A549 (cell line): ENCODE results near the gene RTKN2.

Source experiments
- SREBF2 ChIP-seq: fragments of 450-650 bp; IDR thresholded peaks from 2 replicates; pipeline ENCODE4 v1.6.1; 2014; ENCODE audit warnings: mild to moderate bottlenecking, moderate library complexity
- TF ChIP-seq, protein P1 (sequence below): fragments of >200 bp; sonication (Bioruptor Twin); formaldehyde crosslinking; IDR thresholded peaks from 3 replicates; pipeline ENCODE4 v1.5.1; 2016

DNA sequence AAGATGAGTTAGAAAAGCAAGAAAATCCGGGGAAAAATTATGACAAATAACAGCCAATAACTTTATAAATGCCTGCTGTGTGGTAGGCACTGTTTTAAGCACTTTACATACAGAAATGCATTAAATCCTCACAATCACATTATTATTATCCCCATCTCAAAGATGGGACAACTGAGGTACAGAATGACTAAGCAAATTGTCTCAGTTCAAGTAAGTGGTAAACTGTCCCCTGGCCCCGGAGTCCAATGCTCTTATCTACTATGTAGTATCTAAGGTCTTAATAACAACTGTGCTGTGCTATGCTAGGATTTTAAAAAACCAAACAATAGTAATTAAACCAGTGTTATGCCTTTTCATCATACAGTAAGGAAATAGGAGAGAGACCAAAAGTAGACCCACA, 105.6 kb downstream of the RTKN2 start:
- TF ChIP-seq, protein P1, sequence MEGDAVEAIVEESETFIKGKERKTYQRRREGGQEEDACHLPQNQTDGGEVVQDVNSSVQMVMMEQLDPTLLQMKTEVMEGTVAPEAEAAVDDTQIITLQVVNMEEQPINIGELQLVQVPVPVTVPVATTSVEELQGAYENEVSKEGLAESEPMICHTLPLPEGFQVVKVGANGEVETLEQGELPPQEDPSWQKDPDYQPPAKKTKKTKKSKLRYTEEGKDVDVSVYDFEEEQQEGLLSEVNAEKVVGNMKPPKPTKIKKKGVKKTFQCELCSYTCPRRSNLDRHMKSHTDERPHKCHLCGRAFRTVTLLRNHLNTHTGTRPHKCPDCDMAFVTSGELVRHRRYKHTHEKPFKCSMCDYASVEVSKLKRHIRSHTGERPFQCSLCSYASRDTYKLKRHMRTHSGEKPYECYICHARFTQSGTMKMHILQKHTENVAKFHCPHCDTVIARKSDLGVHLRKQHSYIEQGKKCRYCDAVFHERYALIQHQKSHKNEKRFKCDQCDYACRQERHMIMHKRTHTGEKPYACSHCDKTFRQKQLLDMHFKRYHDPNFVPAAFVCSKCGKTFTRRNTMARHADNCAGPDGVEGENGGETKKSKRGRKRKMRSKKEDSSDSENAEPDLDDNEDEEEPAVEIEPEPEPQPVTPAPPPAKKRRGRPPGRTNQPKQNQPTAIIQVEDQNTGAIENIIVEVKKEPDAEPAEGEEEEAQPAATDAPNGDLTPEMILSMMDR: no peak
- TF ChIP-seq SREBF2: no peak
